NCI-H345 (cell line): Measurements from ENCODE around the gene MYO1E.
"Not testable (repeated sequence)": the region's sequence is repeated elsewhere in the genome, so short reads cannot be mapped to it uniquely, and the experiment has no call there.

Source experiments
- DNase-seq: peaks from one replicate; lab custom pipeline; 2025; lab: John Stamatoyannopoulos, UW

The MYO1E gene

GRCh38 chr15:59372352-59373211, at the start of gene MYO1E:
Gene MYO1E, minus strand, starts transcription at chr15:59372871. Its CDS starts 371 bp downstream, at chr15:59372500.
- DNase-seq = peak; percentile 80

- no peak for DNase-seq
Observed at GRCh38 chr15:59420986-59421618, 48.4 kb upstream of the MYO1E start.

GRCh38 chr15:59420108-59420507, 47.4 kb upstream of the MYO1E start:
- no peak for DNase-seq

DNA sequence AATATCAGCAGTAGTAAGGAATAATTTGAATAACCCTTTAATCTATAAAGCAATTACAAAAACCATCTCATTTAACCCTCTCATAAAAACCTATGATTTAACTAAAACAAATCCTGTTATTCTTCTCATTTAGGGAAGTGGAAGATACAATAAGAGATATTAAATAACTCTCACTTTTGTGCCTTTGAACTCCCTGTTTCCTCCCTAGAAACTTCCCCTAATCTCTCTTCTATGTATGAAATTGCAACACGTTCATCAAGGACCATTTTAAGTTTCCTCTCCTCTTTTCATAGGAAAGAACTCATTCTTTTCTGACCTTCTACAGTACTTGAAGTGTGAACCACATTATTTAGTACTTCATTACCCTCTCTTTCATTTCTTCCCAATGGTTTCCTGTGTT, 46.5 kb upstream of the MYO1E start:
- no peak for DNase-seq

- DNase-seq = no peak
Observed at GRCh38 chr15:59416816-59417215, 44.1 kb upstream of the MYO1E start.

GRCh38 chr15:59413577-59413976, 40.9 kb upstream of the MYO1E start:
- no peak for DNase-seq

DNA sequence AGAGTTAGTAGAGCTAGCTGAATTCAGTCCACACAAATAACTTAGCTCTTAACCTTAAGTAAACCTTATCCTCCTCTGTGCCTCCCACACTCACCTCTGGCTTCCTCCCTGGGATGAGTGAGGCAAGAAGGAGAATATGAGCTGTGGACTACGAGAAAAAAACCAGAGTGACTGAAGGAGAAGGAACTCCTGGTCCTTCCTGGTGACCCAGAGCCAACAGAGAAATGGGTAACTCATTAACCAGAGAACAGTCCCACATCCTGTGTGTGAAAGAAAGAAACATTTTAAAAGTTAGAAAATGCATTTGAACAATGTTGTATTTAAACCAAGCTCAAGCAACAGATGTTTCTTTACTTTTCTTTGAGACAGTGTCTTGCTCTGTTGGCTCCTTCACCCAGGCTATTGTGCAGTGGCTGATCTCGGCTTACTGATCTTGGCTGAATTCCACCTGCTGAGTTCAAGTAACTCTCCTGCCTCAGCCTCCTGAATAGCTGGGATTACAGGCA, 37.8 kb upstream of the MYO1E start:
- DNase-seq = no peak

GRCh38 chr15:59407946-59408345, 35.3 kb upstream of the MYO1E start:
- DNase-seq = no peak

GRCh38 chr15:59406446-59406845, 33.8 kb upstream of the MYO1E start:
- no peak for DNase-seq

DNA sequence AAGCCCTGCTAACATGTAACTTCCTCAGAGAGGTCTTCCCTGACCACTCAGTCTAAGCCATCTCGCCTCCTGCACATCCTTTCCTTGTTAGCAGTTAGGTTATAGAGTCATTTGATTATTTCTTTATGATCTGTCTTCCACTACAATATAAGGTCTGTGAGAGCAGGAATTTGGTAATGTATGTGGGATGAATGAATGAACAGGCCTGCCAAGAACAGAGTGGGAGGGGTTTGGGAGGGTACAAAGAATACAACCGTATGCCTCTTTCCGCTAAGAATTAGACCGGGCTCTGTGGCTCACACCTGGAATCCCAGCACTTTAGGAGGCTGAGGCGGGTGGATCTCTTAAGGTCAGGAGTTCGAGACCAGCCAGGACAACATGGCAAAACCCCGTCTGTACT, 32.4 kb upstream of the MYO1E start:
- DNase-seq = no peak

DNA sequence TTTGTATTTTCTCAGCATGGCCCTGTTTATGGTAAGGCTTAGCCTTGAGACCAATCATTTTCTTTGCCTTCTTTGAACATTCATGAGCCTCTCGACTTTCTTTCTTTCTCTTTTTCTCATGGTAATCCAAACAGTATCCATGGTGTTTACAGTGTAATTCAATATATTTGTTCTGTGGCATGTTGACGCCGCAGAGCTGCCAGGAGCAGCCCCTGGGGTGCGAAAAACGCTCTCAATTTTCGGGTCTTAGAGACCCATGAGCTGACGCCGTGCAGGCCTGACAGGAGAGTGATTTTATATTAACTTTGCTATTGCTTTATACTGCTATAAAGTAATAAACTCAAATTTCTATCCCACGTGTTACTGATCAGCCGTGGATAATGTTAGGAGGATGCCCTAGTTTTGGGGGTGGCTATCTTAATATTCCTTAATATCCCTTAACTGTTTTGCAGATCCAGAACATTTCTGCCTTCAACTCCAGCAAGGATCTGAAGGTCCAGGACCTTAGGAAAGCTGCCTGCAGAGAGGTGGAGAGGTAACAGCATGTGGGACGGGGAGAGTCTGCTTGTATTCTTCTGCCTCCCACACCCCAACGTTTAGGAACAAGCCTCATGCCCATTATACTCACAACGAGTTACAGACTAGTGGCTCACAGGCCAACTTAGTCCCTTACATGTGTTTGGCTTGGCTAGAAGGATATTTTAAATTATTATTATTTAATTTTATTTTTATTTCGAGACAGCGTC, 29.3 kb upstream of the MYO1E start:
- peak; percentile 76 for DNase-seq

- not testable (repeated sequence) for DNase-seq
Observed at GRCh38 chr15:59401051-59401823, 28.6 kb upstream of the MYO1E start.

DNA sequence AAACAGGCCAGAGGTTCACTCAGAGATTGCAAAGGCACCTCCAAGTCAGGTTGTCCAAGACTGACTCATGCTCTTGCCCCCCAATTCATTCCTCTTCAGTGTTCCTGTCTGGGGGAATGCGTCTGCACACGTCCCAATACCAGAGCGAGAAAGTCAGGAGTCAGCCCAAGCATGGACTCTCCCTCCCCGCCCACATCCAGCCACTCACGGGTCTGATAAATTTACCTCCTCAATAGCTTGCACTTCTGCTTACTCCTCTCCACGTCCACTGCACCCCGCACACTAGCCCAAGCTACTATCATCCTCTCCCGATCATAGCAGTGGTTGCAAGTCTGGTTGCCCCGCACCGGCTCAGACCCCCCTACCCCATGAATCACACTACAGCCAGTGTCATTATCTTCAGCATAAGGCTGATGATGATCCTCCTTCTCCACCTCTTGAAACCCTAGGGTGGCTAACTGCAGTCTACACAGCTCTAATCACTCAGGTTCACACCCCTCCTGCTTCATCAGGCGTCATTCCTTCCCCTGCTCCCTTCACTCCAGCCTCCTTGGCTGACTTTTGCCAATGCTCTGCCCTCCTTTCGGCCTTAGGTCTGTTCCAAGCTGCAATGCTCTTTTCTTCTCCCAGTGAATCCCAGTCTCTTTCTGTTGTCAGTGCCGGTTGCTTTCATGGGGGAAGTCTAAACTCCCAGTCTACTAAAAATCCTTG, 27.6 kb upstream of the MYO1E start:
- no peak for DNase-seq

DNA sequence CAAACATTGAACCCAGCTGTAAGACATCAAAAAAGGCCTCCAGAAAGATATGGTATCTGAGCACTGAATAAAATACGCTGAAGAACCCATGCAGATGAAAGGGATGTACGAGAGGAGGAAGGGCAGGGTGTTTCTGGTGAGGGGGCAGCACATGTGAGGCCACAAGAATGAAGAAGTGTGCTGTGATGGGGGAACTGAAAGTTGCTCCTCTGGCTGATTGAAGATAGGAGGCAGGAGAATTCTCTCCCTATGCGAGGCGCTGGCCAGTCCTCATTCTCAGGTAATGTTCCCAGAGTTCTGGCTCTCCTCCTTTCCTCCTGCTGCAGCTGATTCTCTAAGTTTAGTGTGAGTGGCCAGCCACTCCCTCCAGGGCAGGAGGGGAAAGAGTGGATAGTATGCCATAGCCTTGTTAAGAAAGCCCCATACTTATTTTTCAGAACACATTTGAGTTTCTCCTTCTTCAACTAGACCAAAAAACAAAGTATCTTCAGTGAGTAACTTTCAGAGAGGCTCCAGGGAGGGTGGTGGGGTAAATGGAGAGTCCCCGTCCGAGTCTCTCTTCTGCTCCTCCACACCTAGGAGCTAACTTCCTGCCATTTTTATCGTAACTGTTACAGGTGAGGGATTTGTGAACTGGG, 26.9 kb upstream of the MYO1E start:
- no peak for DNase-seq

GRCh38 chr15:59398220-59398619, 25.5 kb upstream of the MYO1E start:
- DNase-seq = no peak

GRCh38 chr15:59396679-59397078, 24.0 kb upstream of the MYO1E start:
- no peak for DNase-seq

- no peak for DNase-seq
Observed at GRCh38 chr15:59396211-59396610, 23.5 kb upstream of the MYO1E start.

DNA sequence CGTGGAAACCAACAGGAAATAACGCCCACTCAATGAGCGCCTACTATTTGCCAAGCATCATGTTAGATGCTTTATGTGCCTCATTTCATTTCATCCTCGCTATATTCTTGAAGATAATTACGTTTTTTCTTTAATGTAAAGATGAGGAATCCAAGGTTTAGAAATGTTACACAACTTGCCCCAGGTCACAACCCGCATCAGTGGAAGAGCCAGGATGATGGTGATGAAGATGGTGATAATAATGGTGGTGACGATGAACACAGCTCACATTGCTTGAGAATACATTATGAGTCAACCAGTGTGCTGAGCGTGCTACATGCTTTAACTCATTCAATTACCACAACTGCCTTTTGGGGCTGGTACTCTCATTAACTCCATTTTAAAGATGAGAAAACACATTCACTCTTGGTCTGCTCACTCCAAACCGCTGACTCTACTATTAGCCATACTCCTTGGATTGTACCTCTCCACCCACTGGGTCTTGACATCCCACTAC, 21.5 kb upstream of the MYO1E start:
- DNase-seq = no peak

DNA sequence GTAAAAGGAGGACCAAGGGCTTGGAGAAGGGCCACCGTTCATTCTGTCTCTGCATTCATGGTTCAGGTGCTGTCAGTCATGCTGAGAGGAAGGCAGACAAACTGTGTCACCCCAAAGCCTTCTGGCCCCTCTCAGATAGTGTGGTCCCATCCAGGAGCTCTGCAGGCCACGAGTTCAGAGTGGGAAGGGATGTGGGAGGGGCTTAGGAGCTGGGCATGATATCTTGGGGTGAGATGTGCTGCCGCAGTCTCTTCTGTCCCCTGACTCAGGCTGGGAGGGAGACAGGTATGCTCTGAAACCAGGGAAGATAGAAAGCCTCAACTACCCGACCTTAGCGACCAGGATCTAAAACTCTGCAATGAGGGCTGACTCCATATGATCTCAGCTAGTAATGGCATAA, 19.6 kb upstream of the MYO1E start:
- no peak for DNase-seq

DNA sequence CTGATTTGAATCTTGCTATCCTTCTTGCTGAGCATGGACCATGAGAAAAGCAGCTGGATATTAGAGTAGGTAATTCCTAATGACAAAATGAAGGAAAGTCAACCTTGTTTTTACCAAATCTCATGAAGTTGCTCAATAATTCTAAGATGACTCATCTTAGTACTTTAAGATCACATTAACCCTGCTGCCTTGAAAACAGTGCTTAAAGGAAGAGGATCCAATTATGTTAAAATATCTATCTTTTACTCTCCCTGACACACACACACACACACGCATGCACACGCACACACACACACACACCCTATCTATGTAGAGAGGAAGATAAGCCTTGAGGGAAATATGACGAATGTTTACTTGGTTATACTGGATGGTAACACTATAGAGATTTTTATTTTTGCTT, 16.0 kb upstream of the MYO1E start:
- no peak for DNase-seq
